ENCODE results near the gene KCNQ2.
"Not testable (repeated sequence)": the region's sequence is repeated elsewhere in the genome, so short reads cannot be mapped to it uniquely, and the experiment has no call there.

The KCNQ2 gene

GRCh38 chr20:63471981-63472831 is at the start of gene KCNQ2:
TSS of gene KCNQ2 (minus strand) at chr20:63472655. CDS start at chr20:63472463, 192 bp downstream.
- in situ Hi-C loops (cut with HindIII; ENCODE audit: low sequenced_read_pairs), result loop anchor here (5.0 to 10.0 kb wide), 2 partner anchors 65 to 77 kb away; partner anchors contain the start of gene PTK6

GRCh38 chr20:63521602-63522001 is 49.1 kb upstream of the KCNQ2 start:
- in situ Hi-C loops (cut with HindIII; ENCODE audit: low sequenced_read_pairs), result no loop called here

- in situ Hi-C loops (cut with HindIII; ENCODE audit: low sequenced_read_pairs), result no loop called here
These were observed 48.6 kb upstream of the KCNQ2 start for GRCh38 chr20:63520934-63521601.

- in situ Hi-C loops (cut with HindIII; ENCODE audit: low sequenced_read_pairs), result no loop called here
These were observed 48.1 kb upstream of the KCNQ2 start, which contains the start of gene PPDPF for GRCh38 chr20:63520504-63520933. TSS of gene PPDPF (plus strand) at chr20:63520765. CDS start at chr20:63521309, 544 bp downstream.

- in situ Hi-C loops (cut with HindIII; ENCODE audit: low sequenced_read_pairs), result no loop called here
These were observed 47.4 kb upstream of the KCNQ2 start for GRCh38 chr20:63519668-63520503.

- in situ Hi-C loops (cut with HindIII; ENCODE audit: low sequenced_read_pairs), result no loop called here
These were observed 46.7 kb upstream of the KCNQ2 start for GRCh38 chr20:63518946-63519667.

GRCh38 chr20:63518351-63518861 is 46.0 kb upstream of the KCNQ2 start:
- in situ Hi-C loops (cut with HindIII; ENCODE audit: low sequenced_read_pairs), result no loop called here

GRCh38 chr20:63517376-63518309 is 45.2 kb upstream of the KCNQ2 start:
- in situ Hi-C loops (cut with HindIII; ENCODE audit: low sequenced_read_pairs), result no loop called here

- in situ Hi-C loops (cut with HindIII; ENCODE audit: low sequenced_read_pairs), result not testable (repeated sequence)
These were observed 42.1 kb upstream of the KCNQ2 start for GRCh38 chr20:63514520-63514919.

GRCh38 chr20:63513207-63513606 is 40.8 kb upstream of the KCNQ2 start:
- in situ Hi-C loops (cut with HindIII; ENCODE audit: low sequenced_read_pairs), result no loop called here

GRCh38 chr20:63509088-63509564 is 36.7 kb upstream of the KCNQ2 start:
- in situ Hi-C loops (cut with HindIII; ENCODE audit: low sequenced_read_pairs), result no loop called here

GRCh38 chr20:63508072-63508768 is 35.8 kb upstream of the KCNQ2 start:
- in situ Hi-C loops (cut with HindIII; ENCODE audit: low sequenced_read_pairs), result no loop called here

- in situ Hi-C loops (cut with HindIII; ENCODE audit: low sequenced_read_pairs), result no loop called here
These were observed 34.8 kb upstream of the KCNQ2 start for GRCh38 chr20:63507083-63507743.

- in situ Hi-C loops (cut with HindIII; ENCODE audit: low sequenced_read_pairs), result no loop called here
These were observed 33.3 kb upstream of the KCNQ2 start for GRCh38 chr20:63505723-63506122.

GRCh38 chr20:63505281-63505680 is 32.8 kb upstream of the KCNQ2 start:
- in situ Hi-C loops (cut with HindIII; ENCODE audit: low sequenced_read_pairs), result no loop called here

GRCh38 chr20:63504642-63505041 is 32.2 kb upstream of the KCNQ2 start:
- in situ Hi-C loops (cut with HindIII; ENCODE audit: low sequenced_read_pairs), result no loop called here

GRCh38 chr20:63503524-63503923 is 31.1 kb upstream of the KCNQ2 start:
- in situ Hi-C loops (cut with HindIII; ENCODE audit: low sequenced_read_pairs), result no loop called here

- in situ Hi-C loops (cut with HindIII; ENCODE audit: low sequenced_read_pairs), result no loop called here
These were observed 30.3 kb upstream of the KCNQ2 start for GRCh38 chr20:63502671-63503172.

Measured in endothelial cell of hepatic sinusoid (primary cell).